A673 (cell line): Measurements from ENCODE around the gene ISM1. TPM values are rescaled to one million over a fixed set of nuclear protein-coding genes. Genes with fewer than 3 reads are reported as not detected.

Experiments
- BruUV-seq: library from RNA; stranded (reverse); fragments of 400-500 nt; replicated peaks from 2 replicates; lab custom pipeline; 2021; lab: Mats Ljungman, UMichigan
- CTCF ChIA-PET: fragments of 300-600 bp; sonication (Branson Sonifier 250); formaldehyde crosslinking; loops from one replicate; lab custom pipeline; 2022; ENCODE audit warnings: antibody characterized with exemption; lab: Charles Lee
- POLR2A ChIA-PET: fragments of 300-600 bp; sonication (Branson Sonifier 250); formaldehyde crosslinking; loops from one replicate; lab custom pipeline; 2022; ENCODE audit warnings: antibody characterized with exemption; ENCODE audit not compliant: low non-redundant PET; lab: Charles Lee
- DNase-seq: peaks from one replicate; pipeline ENCODE4 v3.0.0-alpha.2; 2015; ENCODE audit warnings: low spot score
- H3K27ac ChIP-seq: fragments of 200-600 bp; sonication (generic); 2 replicates; pipeline ENCODE4 v1.5.1; 2016; ENCODE audit warnings: mixed run types, low read depth, mild to moderate bottlenecking, mixed read lengths, antibody characterized with exemption, low read length; ENCODE audit not compliant: poor library complexity, severe bottlenecking
- H3K27me3 ChIP-seq: fragments of 200-600 bp; sonication (generic); replicated peaks from 2 replicates; pipeline ENCODE4 v1.6.1; 2017; ENCODE audit warnings: mixed run types, low read depth, mild to moderate bottlenecking, mixed read lengths, antibody characterized with exemption, low read length; ENCODE audit not compliant: insufficient read depth, poor library complexity
- H3K36me3 ChIP-seq: fragments of 200-600 bp; sonication (generic); 2 replicates; pipeline ENCODE4 v1.6.1; 2016; ENCODE audit warnings: mixed run types, mild to moderate bottlenecking, mixed read lengths, antibody characterized with exemption, low read length; ENCODE audit not compliant: insufficient read depth, poor library complexity, severe bottlenecking
- H3K4me1 ChIP-seq: fragments of 200-600 bp; sonication (generic); 2 replicates; pipeline ENCODE4 v1.6.1; 2017; ENCODE audit warnings: mixed run types, mild to moderate bottlenecking, mixed read lengths, antibody characterized with exemption, low read length; ENCODE audit not compliant: insufficient read depth, poor library complexity, severe bottlenecking
- H3K4me3 ChIP-seq: fragments of 200-600 bp; sonication (generic); 2 replicates; pipeline ENCODE4 v1.5.1; 2016; ENCODE audit warnings: low read depth, mixed run types, mild to moderate bottlenecking, mixed read lengths, low read length; ENCODE audit not compliant: poor library complexity, severe bottlenecking
- H3K9me3 ChIP-seq: fragments of 200-600 bp; sonication (generic); 2 replicates; pipeline ENCODE4 v1.6.1; 2016; ENCODE audit warnings: mixed run types, low read depth, mild to moderate bottlenecking, mixed read lengths, antibody characterized with exemption, low read length; ENCODE audit not compliant: poor library complexity, severe bottlenecking
- CTCF ChIP-seq: fragments of 300-800, 200-600 bp; sonication (generic); conservative IDR thresholded peaks from 2 replicates; pipeline ENCODE4 v1.5.1; 2017; ENCODE audit warnings: low read depth, mild to moderate bottlenecking, antibody characterized with exemption, low read length, moderate library complexity, mixed read lengths
- EZH2 ChIP-seq: fragments of 200-600 bp; sonication (generic); IDR thresholded peaks from 2 replicates; pipeline ENCODE4 v1.6.1; 2017; ENCODE audit warnings: borderline replicate concordance, low read depth, mild to moderate bottlenecking, mixed read lengths, antibody characterized with exemption, low read length; ENCODE audit not compliant: poor library complexity, severe bottlenecking
- intact Hi-C: fragments of 100-400 bp; cut with micrococcal nuclease; formaldehyde crosslinking; loops from one replicate; pipeline ENCODE4 v1.10.0; 2022; ENCODE audit not compliant: unreplicated experiment
- total RNA-seq: library from RNA; stranded (reverse); gene quantifications from 2 replicates; pipeline ENCODE4 v1.2.3, GENCODE V29; 2021

Gene ISM1
- total RNA-seq, 1 experiment from 2014 or later = 0.11 TPM

- intact Hi-C loops = loop anchor here (10.0 kb wide), 2 partner anchors 133 to 453 kb away; no protein-coding TSS in a partner anchor
- Histone ChIP-seq H3K4me1 (no peaks in the 10 kb centered on the region), H3K27ac (no peak overlapping the region), H3K36me3 (no peaks in the 10 kb centered on the region), H3K27me3 (no peaks in the 10 kb centered on the region), H3K9me3 (no peaks in the 10 kb centered on the region), H3K4me3 (no peak overlapping the region)
- TF ChIP-seq EZH2 = no peak
- no peak for TF ChIP-seq CTCF
- no TSS peak for BruUV-seq
- ChIA-PET CTCF (interaction anchor here (0.6 to 1.7 kb wide), 2 partner anchors 224 to 592 kb away, joined by 3 to 5 read pairs; no protein-coding TSS in a partner anchor), POLR2A (no interaction called here)
- no peak for DNase-seq
These were observed 101.1 kb downstream of the ISM1 start for GRCh38 chr20:13322198-13322597.

GRCh38 chr20:13322621-13323020, 101.5 kb downstream of the ISM1 start:
- H3K4me1 ChIP-seq = no peaks in the 10 kb centered on the region
- BruUV-seq = no TSS peak
- no peaks in the 10 kb centered on the region for H3K36me3 ChIP-seq
- ChIA-PET CTCF (interaction anchor here (1.7 kb wide), 1 partner anchor 224 kb away, joined by 5 read pairs; no protein-coding TSS in a partner anchor), POLR2A (no interaction called here)
- H3K9me3 ChIP-seq = no peaks in the 10 kb centered on the region
- TF ChIP-seq CTCF (no peak), EZH2 (no peak)
- no peaks in the 10 kb centered on the region for H3K27me3 ChIP-seq
- H3K27ac ChIP-seq = no peak overlapping the region
- H3K4me3 ChIP-seq = no peak overlapping the region
- no peak for DNase-seq
- intact Hi-C loops = loop anchor here (10.0 kb wide), 2 partner anchors 132 to 452 kb away; no protein-coding TSS in a partner anchor

GRCh38 chr20:13325033-13325432, 104.0 kb downstream of the ISM1 start:
- H3K4me3 ChIP-seq = no peak overlapping the region
- no TSS peak for BruUV-seq
- intact Hi-C loops = loop anchor here (1.0 to 10.0 kb wide), 4 partner anchors 130 to 450 kb away; no protein-coding TSS in a partner anchor
- H3K27me3 ChIP-seq = no peaks in the 10 kb centered on the region
- CTCF ChIA-PET = interaction anchor here (0.6 to 1.4 kb wide), 3 partner anchors 208 to 447 kb away, joined by 4 to 31 read pairs (median 6); no protein-coding TSS in a partner anchor
- TF ChIP-seq EZH2 (no peak), CTCF (peak; percentile 66)
- no peaks in the 10 kb centered on the region for H3K9me3 ChIP-seq
- DNase-seq = peak; percentile 67
- POLR2A ChIA-PET = no interaction called here
- no peak overlapping the region for H3K27ac ChIP-seq
- no peaks in the 10 kb centered on the region for H3K36me3 ChIP-seq
- no peaks in the 10 kb centered on the region for H3K4me1 ChIP-seq
